Right lobe of liver (tissue), 4 donors: Measurements from ENCODE around the gene AGPS.

Experiments used
- POLR2A ChIP-seq: fragments of 450-650 bp; IDR thresholded peaks from one replicate; pipeline ENCODE4 v1.6.1; 2017; ENCODE audit warnings: antibody characterized with exemption, mild to moderate bottlenecking
- TF ChIP-seq, protein P1 (sequence below), 4 donors: fragments of 200-600 bp in 3 of 4; fragments of 450-650 bp in 1 of 4; IDR thresholded peaks; one replicate each; pipeline versions ENCODE4 v1.5.1 to v1.8.0; 2016 to 2022; ENCODE audit warnings: antibody characterized with exemption in 4 of 4, mild to moderate bottlenecking in 2 of 4
- donor health status: DM: no; HTN: no; CAD: no.
- donor health status: DM: no; HTN: no; CAD: no.
- donor health status: DM: no; HTN: yes; CAD: no.

DNA sequence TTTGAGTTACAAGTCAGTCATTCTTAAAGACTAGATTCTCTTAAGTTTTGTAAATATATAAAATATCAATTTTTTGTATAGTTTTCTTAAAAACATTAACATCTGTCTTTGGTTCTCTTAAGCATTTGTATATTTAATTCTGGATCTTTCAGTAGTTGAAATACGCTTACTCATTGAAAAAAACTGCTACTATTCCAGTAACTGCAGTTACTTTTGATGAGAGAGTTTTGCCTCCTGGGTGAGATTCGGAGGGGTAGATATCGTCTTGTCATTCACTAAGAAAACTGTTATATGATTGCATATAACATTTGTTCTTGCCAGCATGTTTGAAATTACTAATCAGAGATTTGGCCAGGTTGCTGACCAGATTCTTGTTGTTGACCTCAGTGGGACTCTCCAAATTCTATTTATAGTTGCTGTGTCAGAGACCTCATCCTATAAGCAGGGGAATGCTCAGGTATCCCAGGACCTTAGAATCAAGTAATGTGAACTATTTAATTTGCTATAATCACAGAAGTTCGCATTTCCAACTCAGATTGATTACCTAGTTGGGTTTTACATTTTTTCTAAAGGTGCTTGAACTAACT is 7.9 kb downstream of the AGPS start:
- TF ChIP-seq, protein P1, sequence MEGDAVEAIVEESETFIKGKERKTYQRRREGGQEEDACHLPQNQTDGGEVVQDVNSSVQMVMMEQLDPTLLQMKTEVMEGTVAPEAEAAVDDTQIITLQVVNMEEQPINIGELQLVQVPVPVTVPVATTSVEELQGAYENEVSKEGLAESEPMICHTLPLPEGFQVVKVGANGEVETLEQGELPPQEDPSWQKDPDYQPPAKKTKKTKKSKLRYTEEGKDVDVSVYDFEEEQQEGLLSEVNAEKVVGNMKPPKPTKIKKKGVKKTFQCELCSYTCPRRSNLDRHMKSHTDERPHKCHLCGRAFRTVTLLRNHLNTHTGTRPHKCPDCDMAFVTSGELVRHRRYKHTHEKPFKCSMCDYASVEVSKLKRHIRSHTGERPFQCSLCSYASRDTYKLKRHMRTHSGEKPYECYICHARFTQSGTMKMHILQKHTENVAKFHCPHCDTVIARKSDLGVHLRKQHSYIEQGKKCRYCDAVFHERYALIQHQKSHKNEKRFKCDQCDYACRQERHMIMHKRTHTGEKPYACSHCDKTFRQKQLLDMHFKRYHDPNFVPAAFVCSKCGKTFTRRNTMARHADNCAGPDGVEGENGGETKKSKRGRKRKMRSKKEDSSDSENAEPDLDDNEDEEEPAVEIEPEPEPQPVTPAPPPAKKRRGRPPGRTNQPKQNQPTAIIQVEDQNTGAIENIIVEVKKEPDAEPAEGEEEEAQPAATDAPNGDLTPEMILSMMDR (IDR thresholded peaks at IDR 0.05) = no peak
- no peak for TF ChIP-seq POLR2A
